ENCODE data around the gene GPR176.
"Not testable (repeated sequence)": the region's sequence is repeated elsewhere in the genome, so short reads cannot be mapped to it uniquely, and the experiment has no call there.

The GPR176 gene

GRCh38 chr15:39896101-39896500, 24.0 kb downstream of the GPR176 start:
- Histone ChIP-seq H4K20me1 (peaks cover 78% of the 10 kb centered on the region), H3K4me2 (no peak overlapping the region)

GRCh38 chr15:39893051-39893450, 27.0 kb downstream of the GPR176 start:
- not testable (repeated sequence) for H3K9ac ChIP-seq

More at GRCh38 chr15:39896101-39896500, 24.0 kb downstream of the GPR176 start:
- Histone ChIP-seq H3K27ac (no peak overlapping the region), H3K4me3 (no peak overlapping the region), H3K36me3 (peaks cover 58% of the 10 kb centered on the region), H3K9me3 (peaks cover 26% of the 10 kb centered on the region), H3K4me1 (peaks cover 6% of the 10 kb centered on the region; the same call in 1 of the 2 replicates), H3K27me3 (no peaks in the 10 kb centered on the region), H3K9ac (no peak overlapping the region)
- TF ChIP-seq Cebpa-rat (IDR thresholded peaks at IDR 0.05), result no peak

GRCh38 chr15:39892418-39892817, 27.6 kb downstream of the GPR176 start:
- Histone ChIP-seq H3K27ac (no peak overlapping the region), H3K4me1 (peaks cover 24% of the 10 kb centered on the region), H3K4me3 (no peak overlapping the region), H4K20me1 (peaks cover 78% of the 10 kb centered on the region), H3K4me2 (no peak overlapping the region), H3K9ac (no peak overlapping the region), H3K36me3 (peaks cover 34% of the 10 kb centered on the region), H3K9me3 (peaks cover 26% of the 10 kb centered on the region), H3K27me3 (no peaks in the 10 kb centered on the region)
- TF ChIP-seq Cebpa-rat (IDR thresholded peaks at IDR 0.05), result no peak

More at GRCh38 chr15:39893051-39893450, 27.0 kb downstream of the GPR176 start:
- not testable (repeated sequence) for H3K4me2 ChIP-seq, H3K27me3 ChIP-seq, H3K4me3 ChIP-seq, H3K27ac ChIP-seq
- peaks cover 78% of the 10 kb centered on the region for H4K20me1 ChIP-seq
- H3K4me1 ChIP-seq, result peaks cover 17% of the 10 kb centered on the region; the same call in 1 of the 2 replicates
- H3K9me3 ChIP-seq, result peaks cover 26% of the 10 kb centered on the region
- peaks cover 35% of the 10 kb centered on the region for H3K36me3 ChIP-seq

- H3K4me1 ChIP-seq, result peaks cover 42% of the 10 kb centered on the region
- TF ChIP-seq Cebpa-rat (IDR thresholded peaks at IDR 0.05), result no peak
- no peaks in the 10 kb centered on the region for H3K27me3 ChIP-seq
- no peak overlapping the region for H3K27ac ChIP-seq
- peaks cover 35% of the 10 kb centered on the region for H3K36me3 ChIP-seq
- H3K9me3 ChIP-seq, result peaks cover 9% of the 10 kb centered on the region; the same call in 1 of the 2 replicates
- H3K9ac ChIP-seq, result no peak overlapping the region
- no peak overlapping the region for H3K4me2 ChIP-seq
- H3K4me3 ChIP-seq, result no peak overlapping the region
- H4K20me1 ChIP-seq, result peaks cover 78% of the 10 kb centered on the region
Measured at GRCh38 chr15:39890621-39891020, 29.4 kb downstream of the GPR176 start.

GRCh38 chr15:39889601-39890000, 30.5 kb downstream of the GPR176 start:
- Histone ChIP-seq H3K4me3 (no peak overlapping the region), H3K4me2 (no peak overlapping the region), H3K9ac (no peak overlapping the region), H3K9me3 (no peaks in the 10 kb centered on the region), H3K27ac (no peak overlapping the region), H3K36me3 (peaks cover 31% of the 10 kb centered on the region), H3K27me3 (no peaks in the 10 kb centered on the region), H3K4me1 (peaks cover 52% of the 10 kb centered on the region), H4K20me1 (peaks cover 85% of the 10 kb centered on the region)
- no peak for TF ChIP-seq Cebpa-rat (IDR thresholded peaks at IDR 0.05)

- no peak for TF ChIP-seq Cebpa-rat (IDR thresholded peaks at IDR 0.05)
- Histone ChIP-seq H3K9ac (no peak overlapping the region), H4K20me1 (peaks cover 93% of the 10 kb centered on the region), H3K27ac (no peak overlapping the region), H3K4me1 (peaks cover 58% of the 10 kb centered on the region), H3K4me3 (no peak overlapping the region), H3K4me2 (no peak overlapping the region; the same call in 1 of the 2 replicates), H3K27me3 (no peaks in the 10 kb centered on the region), H3K36me3 (peaks cover 35% of the 10 kb centered on the region), H3K9me3 (no peaks in the 10 kb centered on the region)
Measured at GRCh38 chr15:39888809-39889208, 31.3 kb downstream of the GPR176 start.

GRCh38 chr15:39888243-39888642, 31.8 kb downstream of the GPR176 start:
- no peaks in the 10 kb centered on the region for H3K27me3 ChIP-seq
- no peaks in the 10 kb centered on the region for H3K9me3 ChIP-seq
- no peak overlapping the region for H3K27ac ChIP-seq
- peaks cover 37% of the 10 kb centered on the region for H3K36me3 ChIP-seq
- H3K4me2 ChIP-seq, result no peak overlapping the region
- no peak overlapping the region for H3K9ac ChIP-seq
- H3K4me1 ChIP-seq, result peaks cover 58% of the 10 kb centered on the region
- H3K4me3 ChIP-seq, result no peak overlapping the region
- peaks cover 98% of the 10 kb centered on the region for H4K20me1 ChIP-seq
- TF ChIP-seq Cebpa-rat (IDR thresholded peaks at IDR 0.05), result no peak

- Histone ChIP-seq H3K9ac (no peak overlapping the region), H3K27ac (no peak overlapping the region), H3K4me3 (no peak overlapping the region), H3K4me1 (peaks cover 58% of the 10 kb centered on the region), H4K20me1 (peaks cover 97% of the 10 kb centered on the region), H3K27me3 (no peaks in the 10 kb centered on the region), H3K36me3 (peaks cover 38% of the 10 kb centered on the region), H3K9me3 (no peaks in the 10 kb centered on the region), H3K4me2 (no peak overlapping the region)
- TF ChIP-seq Cebpa-rat (IDR thresholded peaks at IDR 0.05), result no peak
Measured at GRCh38 chr15:39887832-39888231, 32.2 kb downstream of the GPR176 start.

GRCh38 chr15:39887211-39887610, 32.9 kb downstream of the GPR176 start:
- peaks cover 97% of the 10 kb centered on the region for H4K20me1 ChIP-seq
- no peak overlapping the region for H3K4me2 ChIP-seq
- no peak overlapping the region for H3K9ac ChIP-seq
- H3K9me3 ChIP-seq, result no peaks in the 10 kb centered on the region
- TF ChIP-seq Cebpa-rat (IDR thresholded peaks at IDR 0.05), result no peak
- no peak overlapping the region for H3K27ac ChIP-seq
- no peaks in the 10 kb centered on the region for H3K27me3 ChIP-seq
- no peak overlapping the region for H3K4me3 ChIP-seq
- H3K36me3 ChIP-seq, result peaks cover 38% of the 10 kb centered on the region
- peaks cover 58% of the 10 kb centered on the region for H3K4me1 ChIP-seq

- peaks cover 97% of the 10 kb centered on the region for H4K20me1 ChIP-seq
- H3K9ac ChIP-seq, result no peak overlapping the region
- peaks cover 55% of the 10 kb centered on the region for H3K4me1 ChIP-seq
- H3K4me3 ChIP-seq, result no peak overlapping the region
- H3K27ac ChIP-seq, result no peak overlapping the region
- no peak for TF ChIP-seq Cebpa-rat (IDR thresholded peaks at IDR 0.05)
- H3K36me3 ChIP-seq, result peaks cover 37% of the 10 kb centered on the region
- H3K9me3 ChIP-seq, result no peaks in the 10 kb centered on the region
- H3K4me2 ChIP-seq, result no peak overlapping the region
- no peaks in the 10 kb centered on the region for H3K27me3 ChIP-seq
Measured at GRCh38 chr15:39886418-39886817, 33.6 kb downstream of the GPR176 start.
